Neuronal stem cell (in vitro differentiated cells): ENCODE measurements around the gene AMDHD2.

ENCODE experiments used
- DNase-seq: peaks from one replicate; pipeline ENCODE4 v3.0.0-alpha.2; 2013; ENCODE audit warnings: low spot score
- H2AFZ ChIP-seq: one replicate; pipeline ENCODE4 v1.6.1; 2013; ENCODE audit warnings: mild to moderate bottlenecking, low read length, inconsistent platforms
- H2AK5ac ChIP-seq: 2 replicates; pipeline ENCODE4 v1.6.1; 2013; ENCODE audit warnings: low read depth, mild to moderate bottlenecking, inconsistent platforms, low read length, moderate library complexity, mixed read lengths
- H2BK120ac ChIP-seq: 2 replicates; pipeline ENCODE4 v1.6.1; 2013; ENCODE audit warnings: low read depth, mild to moderate bottlenecking, inconsistent platforms, low read length, moderate library complexity, mixed read lengths
- H2BK12ac ChIP-seq: one replicate; pipeline ENCODE4 v1.6.1; 2013; ENCODE audit warnings: low read length, inconsistent platforms
- H2BK15ac ChIP-seq: 2 replicates; pipeline ENCODE4 v1.6.1; 2013; ENCODE audit warnings: mild to moderate bottlenecking, low read length, inconsistent platforms, mixed read lengths
- H2BK5ac ChIP-seq: one replicate; pipeline ENCODE4 v1.6.1; 2013; ENCODE audit warnings: inconsistent platforms, mild to moderate bottlenecking, low read length, moderate library complexity
- H3K14ac ChIP-seq: one replicate; pipeline ENCODE4 v1.6.1; 2013; ENCODE audit warnings: low read length, inconsistent platforms
- H3K18ac ChIP-seq: 2 replicates; pipeline ENCODE4 v1.6.1; 2013; ENCODE audit warnings: low read length, inconsistent platforms
- H3K23ac ChIP-seq: 2 replicates; pipeline ENCODE4 v1.6.1; 2013; ENCODE audit warnings: low read depth, mild to moderate bottlenecking, mixed read lengths, low read length, inconsistent platforms; ENCODE audit not compliant: poor library complexity
- H3K27ac ChIP-seq: replicated peaks from 3 replicates; pipeline ENCODE4 v1.5.1; 2013; ENCODE audit warnings: low read length, inconsistent platforms
- H3K27me3 ChIP-seq, 3 experiments: 2 replicates each; pipeline ENCODE4 v1.6.1; 2013; ENCODE audit warnings: low read length in 3 of 3, mild to moderate bottlenecking in 2 of 3, inconsistent platforms in 1 of 3, low read depth in 1 of 3, mixed read lengths in 1 of 3, moderate library complexity in 1 of 3; ENCODE audit not compliant: control insufficient read depth in 3 of 3, insufficient read depth in 3 of 3
- H3K36me3 ChIP-seq, 2 donors: replicated peaks in 1 of 2; 2 replicates each; pipeline ENCODE4 v1.6.1; 2013; ENCODE audit warnings: low read length in 2 of 2; ENCODE audit not compliant: control insufficient read depth in 2 of 2, insufficient read depth in 2 of 2
- H3K4ac ChIP-seq: 2 replicates; pipeline ENCODE4 v1.6.1; 2013; ENCODE audit warnings: inconsistent platforms, mild to moderate bottlenecking, low read length, moderate library complexity
- H3K4me1 ChIP-seq, 2 donors: 1 replicate in 1 of 2; 2 replicates in 1 of 2; pipeline ENCODE4 v1.6.1; 2013; ENCODE audit warnings: low read length in 2 of 2, low read depth in 1 of 2; ENCODE audit not compliant: control insufficient read depth in 2 of 2, insufficient read depth in 1 of 2
- H3K4me2 ChIP-seq: one replicate; pipeline ENCODE4 v1.6.1; 2013; ENCODE audit warnings: mild to moderate bottlenecking, low read length, inconsistent platforms; ENCODE audit not compliant: insufficient read depth, poor library complexity, severe bottlenecking
- H3K4me3 ChIP-seq, 2 donors: 2 replicates each; pipeline ENCODE4 v1.5.1; 2013; ENCODE audit warnings: low read length in 2 of 2, mild to moderate bottlenecking in 2 of 2, inconsistent platforms in 1 of 2, moderate library complexity in 1 of 2
- H3K79me1 ChIP-seq: one replicate; pipeline ENCODE4 v1.6.1; 2013; ENCODE audit warnings: low read depth, mild to moderate bottlenecking, inconsistent platforms, low read length, moderate library complexity
- H3K9ac ChIP-seq: one replicate; pipeline ENCODE4 v1.6.1; 2013; ENCODE audit warnings: mild to moderate bottlenecking, low read depth, low read length, inconsistent platforms; ENCODE audit not compliant: poor library complexity
- H3K9me3 ChIP-seq, 2 donors: replicated peaks in 1 of 2; 2 replicates each; pipeline versions ENCODE3 to v1.6.1; 2013; ENCODE audit warnings: low read length in 2 of 2, mild to moderate bottlenecking in 2 of 2, inconsistent platforms in 1 of 2, low read depth in 1 of 2, mixed read lengths in 1 of 2, moderate library complexity in 1 of 2; ENCODE audit not compliant: control insufficient read depth in 2 of 2, insufficient read depth in 1 of 2
- H4K8ac ChIP-seq: one replicate; pipeline ENCODE4 v1.6.1; 2013; ENCODE audit warnings: low read depth, mild to moderate bottlenecking, inconsistent platforms, low read length, moderate library complexity
- H4K91ac ChIP-seq: one replicate; pipeline ENCODE4 v1.6.1; 2013; ENCODE audit warnings: low read length, low read depth, mild to moderate bottlenecking, inconsistent platforms; ENCODE audit not compliant: poor library complexity
- WGBS, 2 donors: extraction: QIAGEN DNeasy Blood & Tissue Kit; methylation state at CpG; one replicate each; pipeline ENCODE4 v1.1.7; 2013; ENCODE audit warnings: missing lambda C conversion rate in 2 of 2, mixed read lengths in 1 of 2; ENCODE audit not compliant: insufficient read length in 2 of 2, insufficient replicate concordance in 1 of 2; ENCODE audit errors: extremely low coverage in 2 of 2; 5-methylcytosine and 5-hydroxymethylcytosine counted together

The AMDHD2 gene

GRCh38 chr16:2529061-2529931 is 9.1 kb downstream of the AMDHD2 start:
- H3K23ac ChIP-seq = no peak overlapping the region
- H3K9ac ChIP-seq = peak overlapping the region; percentile 81
- H3K4me3 ChIP-seq = peak overlapping the region in 1 of 2 donors; percentile 26
- no peak overlapping the region for H2BK120ac ChIP-seq
- H3K14ac ChIP-seq = no peak overlapping the region
- H4K91ac ChIP-seq = no peak overlapping the region
- peaks cover 14 to 40% of the 10 kb centered on the region in 2 donors for H3K36me3 ChIP-seq
- no peak overlapping the region for H3K4ac ChIP-seq
- peak overlapping the region; percentile 24 for H2BK5ac ChIP-seq
- H2BK12ac ChIP-seq = no peak overlapping the region
- no peak overlapping the region for H3K18ac ChIP-seq
- H3K27ac ChIP-seq = no peak overlapping the region
- peaks cover 7% of the 10 kb centered on the region for H3K79me1 ChIP-seq
- H2AK5ac ChIP-seq = no peak overlapping the region
- no peak overlapping the region for H3K4me2 ChIP-seq
- no peak for DNase-seq
- peaks cover 0 to 2% (median 0%) of the 10 kb centered on the region in 3 experiments for H3K27me3 ChIP-seq
- no peak overlapping the region for H2BK15ac ChIP-seq
- no peaks in the 10 kb centered on the region for H3K9me3 ChIP-seq
- no peak overlapping the region for H2AFZ ChIP-seq
- no peak overlapping the region for H4K8ac ChIP-seq
- peaks cover 6 to 15% of the 10 kb centered on the region in 2 donors for H3K4me1 ChIP-seq
- no CpG with 5 or more reads among the region's 32 CpGs for WGBS, 2 donors

GRCh38 chr16:2529961-2530628 is 9.9 kb downstream of the AMDHD2 start:
- no peak overlapping the region for H3K23ac ChIP-seq
- H3K27ac ChIP-seq = no peak overlapping the region
- no peak overlapping the region for H2BK120ac ChIP-seq
- H3K36me3 ChIP-seq = peaks cover 12 to 33% of the 10 kb centered on the region in 2 donors
- H3K4me3 ChIP-seq = no peak overlapping the region
- WGBS, 2 donors = no CpG with 5 or more reads among the region's 15 CpGs
- H3K4ac ChIP-seq = no peak overlapping the region
- peaks cover 0 to 2% (median 0%) of the 10 kb centered on the region in 3 experiments for H3K27me3 ChIP-seq
- peaks cover 7% of the 10 kb centered on the region for H3K79me1 ChIP-seq
- peak overlapping the region; percentile 47 for H3K14ac ChIP-seq
- no peak overlapping the region for H3K9ac ChIP-seq
- peak overlapping the region; percentile 92 for H2AK5ac ChIP-seq
- H4K8ac ChIP-seq = no peak overlapping the region
- no peak overlapping the region for H4K91ac ChIP-seq
- no peak for DNase-seq
- no peak overlapping the region for H3K4me2 ChIP-seq
- peaks cover 6 to 15% of the 10 kb centered on the region in 2 donors for H3K4me1 ChIP-seq
- H2BK5ac ChIP-seq = no peak overlapping the region
- no peaks in the 10 kb centered on the region for H3K9me3 ChIP-seq
- no peak overlapping the region for H2BK12ac ChIP-seq
- no peak overlapping the region for H2BK15ac ChIP-seq
- H2AFZ ChIP-seq = no peak overlapping the region
- H3K18ac ChIP-seq = no peak overlapping the region

- Histone ChIP-seq H3K27ac (no peak overlapping the region), H3K9ac (peak overlapping the region; percentile 30), H3K4me1 (peaks cover 6 to 15% of the 10 kb centered on the region in 2 donors), H3K23ac (peak overlapping the region; percentile 99), H2BK15ac (peak overlapping the region; percentile 67), H3K4me2 (peak overlapping the region; percentile 14), H3K4ac (peak overlapping the region; percentile 66), H3K4me3 (peak overlapping the region in 1 of 2 donors; percentile 53), H3K36me3 (peaks cover 12 to 31% of the 10 kb centered on the region in 2 donors), H2BK120ac (no peak overlapping the region), H3K9me3 (no peaks in the 10 kb centered on the region), H3K79me1 (peaks cover 7% of the 10 kb centered on the region), H4K8ac (peak overlapping the region; percentile 23), H2BK5ac (peak overlapping the region; percentile 95), H3K27me3 (peaks cover 0 to 2% (median 0%) of the 10 kb centered on the region in 3 experiments), H2AFZ (no peak overlapping the region), H3K14ac (no peak overlapping the region), H2AK5ac (peak overlapping the region; percentile 92), H2BK12ac (peak overlapping the region; percentile 84), H4K91ac (no peak overlapping the region), H3K18ac (peak overlapping the region; percentile 38)
- no CpG with 5 or more reads among the region's 14 CpGs for WGBS, 2 donors
- DNase-seq = no peak
Measured at GRCh38 chr16:2530629-2531318, 10.6 kb downstream of the AMDHD2 start.
